NCI-H526 treated with DMSO at 0.1 percent for 48 hours (cell line): Measurements from ENCODE around the gene CXXC1.
"Not testable (repeated sequence)": the region's sequence is repeated elsewhere in the genome, so short reads cannot be mapped to it uniquely, and the experiment has no call there.

Source experiments
- DNase-seq: peaks from one replicate; lab custom pipeline; 2025; lab: John Stamatoyannopoulos, UW

CXXC1 gene

GRCh38 chr18:50297621-50298442 is 10.3 kb upstream of the CXXC1 start:
- DNase-seq, result no peak

- DNase-seq, result no peak
These were observed 5.5 kb upstream of the CXXC1 start for GRCh38 chr18:50293039-50293438.

- no peak for DNase-seq
These were observed 1.6 kb upstream of the CXXC1 start for GRCh38 chr18:50289108-50289443.

- DNase-seq, result not testable (repeated sequence)
These were observed 1.0 kb upstream of the CXXC1 start for GRCh38 chr18:50288348-50289107.

- DNase-seq, result no peak
These were observed 458 bp downstream of the CXXC1 start for GRCh38 chr18:50287028-50287440.

GRCh38 chr18:50286391-50287027 is 983 bp downstream of the CXXC1 start:
- no peak for DNase-seq

GRCh38 chr18:50285631-50286321 is 1.7 kb downstream of the CXXC1 start:
- DNase-seq, result no peak

GRCh38 chr18:50285071-50285470 is 2.4 kb downstream of the CXXC1 start:
- DNase-seq, result no peak

- DNase-seq, result no peak
These were observed 3.1 kb downstream of the CXXC1 start for GRCh38 chr18:50284255-50284885.

GRCh38 chr18:50283469-50284209 is 3.9 kb downstream of the CXXC1 start:
- DNase-seq, result no peak

- DNase-seq, result no peak
These were observed 4.8 kb downstream of the CXXC1 start for GRCh38 chr18:50282521-50283335.

- no peak for DNase-seq
These were observed 5.4 kb downstream of the CXXC1 start for GRCh38 chr18:50281972-50282520.

- peak; percentile 97 for DNase-seq
These were observed 6.1 kb downstream of the CXXC1 start, which contains the start of gene MBD1 for GRCh38 chr18:50281295-50281971. TSS of gene MBD1 (minus strand) at chr18:50281523. CDS start at chr18:50279992, 1,531 bp downstream.

GRCh38 chr18:50280707-50281294 is 6.7 kb downstream of the CXXC1 start:
- no peak for DNase-seq

GRCh38 chr18:50279752-50280151 is 7.7 kb downstream of the CXXC1 start:
- no peak for DNase-seq

- no peak for DNase-seq
These were observed 9.6 kb downstream of the CXXC1 start for GRCh38 chr18:50277942-50278341.

- DNase-seq, result no peak
These were observed 11.0 kb downstream of the CXXC1 start for GRCh38 chr18:50276452-50276851.

GRCh38 chr18:50275503-50276036 is 11.9 kb downstream of the CXXC1 start:
- DNase-seq, result no peak

GRCh38 chr18:50274941-50275340 is 12.6 kb downstream of the CXXC1 start:
- DNase-seq, result no peak
